ENCODE data around the gene VWA5A. TPM values are rescaled to one million over a fixed set of nuclear protein-coding genes. Genes with fewer than 3 reads are reported as not detected.

VWA5A gene
- total and polyA plus RNA-seq, 2 of the 13 experiments (the other 11 are each of a cell fraction or from before 2014, with no cell fraction given): 1.3 to 1.8 TPM

GRCh38 chr11:124190298-124191139, 75.3 kb downstream of the VWA5A start (continued):
- TF ChIP-seq ZNF574 (CRISPR knock-in tag; IDR thresholded peaks at IDR 0.05) (no peak), ZNF331 (CRISPR knock-in tag; IDR thresholded peaks at IDR 0.05) (no peak), GABPB1 (CRISPR knock-in tag; IDR thresholded peaks at IDR 0.05) (no peak), ARHGAP35 (CRISPR knock-in tag; IDR thresholded peaks at IDR 0.05; ENCODE audit: borderline replicate concordance) (no peak), ZFP36L1 (CRISPR knock-in tag; IDR thresholded peaks at IDR 0.05) (no peak), ZNF260 (CRISPR knock-in tag; IDR thresholded peaks at IDR 0.05; ENCODE audit: borderline replicate concordance, low read depth) (no peak), ZNF639 (CRISPR knock-in tag; conservative IDR thresholded peaks at IDR 0.05) (no peak), ZNF230 (CRISPR knock-in tag; IDR thresholded peaks at IDR 0.05) (no peak), HIVEP1 (CRISPR knock-in tag; IDR thresholded peaks at IDR 0.05) (no peak)
- TF ChIP-seq, protein P1, sequence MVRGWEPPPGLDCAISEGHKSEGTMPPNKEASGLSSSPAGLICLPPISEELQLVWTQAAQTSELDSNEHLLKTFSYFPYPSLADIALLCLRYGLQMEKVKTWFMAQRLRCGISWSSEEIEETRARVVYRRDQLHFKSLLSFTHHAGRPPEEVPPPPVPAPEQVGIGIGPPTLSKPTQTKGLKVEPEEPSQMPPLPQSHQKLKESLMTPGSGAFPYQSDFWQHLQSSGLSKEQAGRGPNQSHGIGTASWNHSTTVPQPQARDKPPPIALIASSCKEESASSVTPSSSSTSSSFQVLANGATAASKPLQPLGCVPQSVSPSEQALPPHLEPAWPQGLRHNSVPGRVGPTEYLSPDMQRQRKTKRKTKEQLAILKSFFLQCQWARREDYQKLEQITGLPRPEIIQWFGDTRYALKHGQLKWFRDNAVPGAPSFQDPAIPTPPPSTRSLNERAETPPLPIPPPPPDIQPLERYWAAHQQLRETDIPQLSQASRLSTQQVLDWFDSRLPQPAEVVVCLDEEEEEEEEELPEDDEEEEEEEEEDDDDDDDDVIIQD (CRISPR knock-in tag; IDR thresholded peaks at IDR 0.05; ENCODE audit: low read depth): no peak

All from HepG2 (cell line).